DMS53 treated with DMSO at 0.1 percent for 48 hours (cell line): ENCODE data around the gene NOL11.
"Not testable (repeated sequence)": the region's sequence is repeated elsewhere in the genome, so short reads cannot be mapped to it uniquely, and the experiment has no call there.

Source experiments
- DNase-seq: peaks from one replicate; lab custom pipeline; 2025; ENCODE audit not compliant: unreplicated experiment; lab: John Stamatoyannopoulos, UW

NOL11 gene

GRCh38 chr17:67752160-67752559, 34.4 kb downstream of the NOL11 start:
- not testable (repeated sequence) for DNase-seq

- DNase-seq, result no peak
Measured at GRCh38 chr17:67753026-67753425, 35.3 kb downstream of the NOL11 start.

- DNase-seq, result no peak
Measured at GRCh38 chr17:67754001-67754400, 36.3 kb downstream of the NOL11 start.

GRCh38 chr17:67754686-67755085, 37.0 kb downstream of the NOL11 start:
- DNase-seq, result not testable (repeated sequence)

- DNase-seq, result not testable (repeated sequence)
Measured at GRCh38 chr17:67756766-67757165, 39.0 kb downstream of the NOL11 start.

GRCh38 chr17:67759355-67760171, 41.8 kb downstream of the NOL11 start:
- no peak for DNase-seq

- no peak for DNase-seq
Measured at GRCh38 chr17:67765623-67766022, 47.9 kb downstream of the NOL11 start.

GRCh38 chr17:67769231-67769630, 51.5 kb downstream of the NOL11 start:
- no peak for DNase-seq

- no peak for DNase-seq
Measured at GRCh38 chr17:67770539-67770938, 52.8 kb downstream of the NOL11 start.

GRCh38 chr17:67772679-67773078, 54.9 kb downstream of the NOL11 start:
- DNase-seq, result no peak

- no peak for DNase-seq
Measured at GRCh38 chr17:67773246-67773645, 55.5 kb downstream of the NOL11 start.

- DNase-seq, result peak; percentile 51
Measured at GRCh38 chr17:67779098-67779672, 61.4 kb downstream of the NOL11 start.

- DNase-seq, result no peak
Measured at GRCh38 chr17:67784364-67785121, 66.8 kb downstream of the NOL11 start.

GRCh38 chr17:67785122-67785477, 67.4 kb downstream of the NOL11 start:
- DNase-seq, result no peak

- DNase-seq, result no peak
Measured at GRCh38 chr17:67785504-67785903, 67.8 kb downstream of the NOL11 start.
